Measurements from ENCODE around the gene FHOD1. TPM values are rescaled to one million over a fixed set of nuclear protein-coding genes. Genes with fewer than 3 reads are reported as not detected.

Gene FHOD1
- total and polyA plus RNA-seq, 2 of the 13 experiments (the other 11 are each of a cell fraction or from before 2014, with no cell fraction given) = 20.0 to 20.8 TPM

- TF ChIP-seq, protein P1, sequence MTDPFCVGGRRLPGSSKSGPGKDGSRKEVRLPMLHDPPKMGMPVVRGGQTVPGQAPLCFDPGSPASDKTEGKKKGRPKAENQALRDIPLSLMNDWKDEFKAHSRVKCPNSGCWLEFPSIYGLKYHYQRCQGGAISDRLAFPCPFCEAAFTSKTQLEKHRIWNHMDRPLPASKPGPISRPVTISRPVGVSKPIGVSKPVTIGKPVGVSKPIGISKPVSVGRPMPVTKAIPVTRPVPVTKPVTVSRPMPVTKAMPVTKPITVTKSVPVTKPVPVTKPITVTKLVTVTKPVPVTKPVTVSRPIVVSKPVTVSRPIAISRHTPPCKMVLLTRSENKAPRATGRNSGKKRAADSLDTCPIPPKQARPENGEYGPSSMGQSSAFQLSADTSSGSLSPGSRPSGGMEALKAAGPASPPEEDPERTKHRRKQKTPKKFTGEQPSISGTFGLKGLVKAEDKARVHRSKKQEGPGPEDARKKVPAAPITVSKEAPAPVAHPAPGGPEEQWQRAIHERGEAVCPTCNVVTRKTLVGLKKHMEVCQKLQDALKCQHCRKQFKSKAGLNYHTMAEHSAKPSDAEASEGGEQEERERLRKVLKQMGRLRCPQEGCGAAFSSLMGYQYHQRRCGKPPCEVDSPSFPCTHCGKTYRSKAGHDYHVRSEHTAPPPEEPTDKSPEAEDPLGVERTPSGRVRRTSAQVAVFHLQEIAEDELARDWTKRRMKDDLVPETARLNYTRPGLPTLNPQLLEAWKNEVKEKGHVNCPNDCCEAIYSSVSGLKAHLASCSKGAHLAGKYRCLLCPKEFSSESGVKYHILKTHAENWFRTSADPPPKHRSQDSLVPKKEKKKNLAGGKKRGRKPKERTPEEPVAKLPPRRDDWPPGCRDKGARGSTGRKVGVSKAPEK (CRISPR knock-in tag; IDR thresholded peaks at IDR 0.05; ENCODE audit: borderline replicate concordance) = no peak
- TF ChIP-seq ZNF124 (CRISPR knock-in tag; IDR thresholded peaks at IDR 0.05) = peak; percentile 84
- 0 out of 2 replicates have a peak, but pooled peaks have one; percentile 11 for TF ChIP-seq ELF3 (CRISPR knock-in tag; IDR thresholded peaks at IDR 0.05)
- TF ChIP-seq E2F5 (CRISPR knock-in tag; conservative IDR thresholded peaks at IDR 0.05) = peak; percentile 46; the same call in 1 of the 2 replicates
- no peak for TF ChIP-seq EED (CRISPR knock-in tag; IDR thresholded peaks at IDR 0.05)
- TF ChIP-seq BCL3 (CRISPR knock-in tag; IDR thresholded peaks at IDR 0.05) = peak; percentile 85
- peak; percentile 59 for TF ChIP-seq ZFY (CRISPR knock-in tag; IDR thresholded peaks at IDR 0.05)
- TF ChIP-seq MYNN (CRISPR knock-in tag; IDR thresholded peaks at IDR 0.05; ENCODE audit: low read depth) = no peak; the same call in 1 of the 2 replicates
- no peak for TF ChIP-seq SIX1 (CRISPR knock-in tag; IDR thresholded peaks at IDR 0.05; ENCODE audit: borderline replicate concordance)
- no peak for TF ChIP-seq ZNF841 (CRISPR knock-in tag; IDR thresholded peaks at IDR 0.05; ENCODE audit: borderline replicate concordance)
- peak; percentile 80; the same call in 1 of the 2 replicates for TF ChIP-seq ZNF510 (CRISPR knock-in tag; IDR thresholded peaks at IDR 0.05; ENCODE audit: low read depth)
- no peak for TF ChIP-seq ZNF3 (CRISPR knock-in tag; IDR thresholded peaks at IDR 0.05)
- TF ChIP-seq THAP11 (CRISPR knock-in tag; IDR thresholded peaks at IDR 0.05) = peak; percentile 90
- no peak; the same call in 1 of the 2 replicates for TF ChIP-seq KLF15 (CRISPR knock-in tag; IDR thresholded peaks at IDR 0.05; ENCODE audit: borderline replicate concordance)
- TF ChIP-seq SOX13 (IDR thresholded peaks at IDR 0.05) = peak; percentile 34; the same call in 1 of the 2 replicates
- peak in 1 of 2 experiments; percentile 78; a peak in 2 of 4 replicates for TF ChIP-seq SOX13 (CRISPR knock-in tag; conservative IDR thresholded peaks at IDR 0.05 in 1 of 2, IDR thresholded peaks at IDR 0.05 in 1 of 2)
- peak; percentile 37; the same call in 1 of the 2 replicates for TF ChIP-seq CBFB (CRISPR knock-in tag; IDR thresholded peaks at IDR 0.05)
- no peak for TF ChIP-seq NFIB (CRISPR knock-in tag; IDR thresholded peaks at IDR 0.05; ENCODE audit: borderline replicate concordance)
- peak; percentile 71 for TF ChIP-seq HDAC2 (CRISPR knock-in tag; IDR thresholded peaks at IDR 0.05)
- no peak; the same call in 1 of the 2 replicates for TF ChIP-seq ZNF703 (CRISPR knock-in tag; IDR thresholded peaks at IDR 0.05; ENCODE audit: borderline replicate concordance)
- TF ChIP-seq, protein P2, sequence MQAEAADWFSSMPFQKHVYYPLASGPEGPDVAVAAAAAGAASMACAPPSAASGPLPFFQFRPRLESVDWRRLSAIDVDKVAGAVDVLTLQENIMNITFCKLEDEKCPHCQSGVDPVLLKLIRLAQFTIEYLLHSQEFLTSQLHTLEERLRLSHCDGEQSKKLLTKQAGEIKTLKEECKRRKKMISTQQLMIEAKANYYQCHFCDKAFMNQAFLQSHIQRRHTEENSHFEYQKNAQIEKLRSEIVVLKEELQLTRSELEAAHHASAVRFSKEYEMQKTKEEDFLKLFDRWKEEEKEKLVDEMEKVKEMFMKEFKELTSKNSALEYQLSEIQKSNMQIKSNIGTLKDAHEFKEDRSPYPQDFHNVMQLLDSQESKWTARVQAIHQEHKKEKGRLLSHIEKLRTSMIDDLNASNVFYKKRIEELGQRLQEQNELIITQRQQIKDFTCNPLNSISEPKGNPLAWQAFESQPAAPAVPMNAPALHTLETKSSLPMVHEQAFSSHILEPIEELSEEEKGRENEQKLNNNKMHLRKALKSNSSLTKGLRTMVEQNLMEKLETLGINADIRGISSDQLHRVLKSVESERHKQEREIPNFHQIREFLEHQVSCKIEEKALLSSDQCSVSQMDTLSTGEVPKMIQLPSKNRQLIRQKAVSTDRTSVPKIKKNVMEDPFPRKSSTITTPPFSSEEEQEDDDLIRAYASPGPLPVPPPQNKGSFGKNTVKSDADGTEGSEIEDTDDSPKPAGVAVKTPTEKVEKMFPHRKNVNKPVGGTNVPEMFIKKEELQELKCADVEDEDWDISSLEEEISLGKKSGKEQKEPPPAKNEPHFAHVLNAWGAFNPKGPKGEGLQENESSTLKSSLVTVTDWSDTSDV (CRISPR knock-in tag; IDR thresholded peaks at IDR 0.05) = 0 out of 2 replicates have a peak, but pooled peaks have one; percentile 61
- no peak; the same call in 1 of the 2 replicates for TF ChIP-seq ZBTB7A (CRISPR knock-in tag; IDR thresholded peaks at IDR 0.05)
These were observed 63.4 kb downstream of the FHOD1 start, which contains the start of gene MATCAP1 (continued) for GRCh38 chr16:67183627-67184452.
